Retinal pigment epithelial cell (primary cell): ENCODE data around the gene AGFG2.

Experiments
- DNase-seq: peaks from one replicate; pipeline ENCODE4 v3.0.0-alpha.2; 2010; ENCODE audit warnings: low read depth
- H3K4me3 ChIP-seq: 2 replicates; pipeline ENCODE4 v1.5.1; 2011; ENCODE audit warnings: mild to moderate bottlenecking, low read length, control low read depth, moderate library complexity
- CTCF ChIP-seq: conservative IDR thresholded peaks from 2 replicates; pipeline ENCODE4 v1.5.1; 2011; ENCODE audit warnings: low read depth, low read length, control low read depth, inconsistent platforms

The AGFG2 gene

GRCh38 chr7:100599911-100600729, 61.1 kb downstream of the AGFG2 start:
- no peak overlapping the region for H3K4me3 ChIP-seq
- peak; percentile 53 for TF ChIP-seq CTCF
- no peak for DNase-seq

- no peak overlapping the region for H3K4me3 ChIP-seq
- no peak for TF ChIP-seq CTCF
- no peak for DNase-seq
Observed at GRCh38 chr7:100600730-100601038, 61.7 kb downstream of the AGFG2 start.

- TF ChIP-seq CTCF: no peak
- no peak for DNase-seq
- H3K4me3 ChIP-seq: no peak overlapping the region
Observed at GRCh38 chr7:100602889-100603725, 64.1 kb downstream of the AGFG2 start.

- TF ChIP-seq CTCF: no peak
- H3K4me3 ChIP-seq: peak overlapping the region; percentile 36
- no peak for DNase-seq
Observed at GRCh38 chr7:100603726-100604027, 64.7 kb downstream of the AGFG2 start.

- no peak for DNase-seq
- peak; percentile 40 for TF ChIP-seq CTCF
- H3K4me3 ChIP-seq: peak overlapping the region; percentile 62
Observed at GRCh38 chr7:100604028-100604975, 65.3 kb downstream of the AGFG2 start.

- H3K4me3 ChIP-seq: peak overlapping the region; percentile 62
- no peak for DNase-seq
- no peak for TF ChIP-seq CTCF
Observed at GRCh38 chr7:100604976-100605911, 66.2 kb downstream of the AGFG2 start.
